GM12878 (cell line): ENCODE data around the gene CAP2. TPM values are rescaled to one million over a fixed set of nuclear protein-coding genes. Genes with fewer than 3 reads are reported as not detected.

ENCODE experiments used
- ATAC-seq: fragments of 200-7000 bp; cut with Tn5 transposase; 3 replicates; pipeline ENCODE4 v1.9.1; 2020; ENCODE audit warnings: mild to moderate bottlenecking, moderate library complexity
- BruUV-seq: library from RNA; stranded (reverse); fragments of 400-500 nt; replicated peaks from 2 replicates; lab custom pipeline; 2021; lab: Mats Ljungman, UMichigan
- CTCF ChIA-PET: fragments of 300-600 bp; sonication (Branson Sonifier 250); formaldehyde crosslinking; extraction: SDS; loops from one replicate; lab custom pipeline; 2021; ENCODE audit warnings: inconsistent platforms; lab: Yijun Ruan, JAX
- POLR2A ChIA-PET: fragments of 350-600 bp; formaldehyde crosslinking; extraction: SDS; loops from one replicate; lab custom pipeline; 2021; ENCODE audit warnings: inconsistent platforms; lab: Charles Lee
- RAD21 ChIA-PET: fragments of 300-600 bp; sonication (Branson Sonifier 250); formaldehyde crosslinking; loops from one replicate; lab custom pipeline; 2023; ENCODE audit warnings: antibody characterized with exemption; ENCODE audit not compliant: unreplicated experiment; lab: Charles Lee
- SMC1A ChIA-PET: fragments of 300-600 bp; sonication (Branson Sonifier 250); formaldehyde crosslinking; loops from one replicate; lab custom pipeline; 2023; ENCODE audit not compliant: unreplicated experiment, uncharacterized antibody; lab: Charles Lee
- DNase-seq: peaks from one replicate; pipeline ENCODE4 v3.0.0-alpha.2; 2011; ENCODE audit warnings: low read depth, low spot score
- FAIRE-seq: peaks from 3 replicates; lab custom pipeline; 2011; peaks lifted over from hg19 to GRCh38; lab: Jason Lieb, UNC
- H2AFZ ChIP-seq: 2 replicates; pipeline ENCODE4 v1.6.0; 2011; ENCODE audit warnings: low read depth, low read length, control low read depth; ENCODE audit not compliant: control insufficient read depth
- H3K27ac ChIP-seq: 2 replicates; pipeline ENCODE4 v1.5.1; 2011; ENCODE audit warnings: control low read depth; ENCODE audit not compliant: control insufficient read depth, insufficient read depth
- H3K27me3 ChIP-seq, 2 experiments: replicated peaks in 1 of 2; 2 replicates each; pipeline versions ENCODE4 v1.6.0 to v1.6.1; 2011; ENCODE audit warnings: low read length in 1 of 2; ENCODE audit not compliant: control insufficient read depth in 2 of 2, insufficient read depth in 2 of 2
- H3K36me3 ChIP-seq, 2 experiments: 2 replicates each; pipeline ENCODE4 v1.5.1; 2011; ENCODE audit warnings: low read length in 1 of 2; ENCODE audit not compliant: control insufficient read depth in 2 of 2, insufficient read depth in 2 of 2
- H3K4me1 ChIP-seq: 2 replicates; pipeline ENCODE4 v1.6.1; 2011; ENCODE audit warnings: mild to moderate bottlenecking, low read length, moderate library complexity, mixed read lengths; ENCODE audit not compliant: control insufficient read depth, insufficient read depth
- H3K4me2 ChIP-seq: 2 replicates; pipeline ENCODE4 v1.6.0; 2011; ENCODE audit warnings: control low read depth; ENCODE audit not compliant: control insufficient read depth, insufficient read depth
- H3K4me3 ChIP-seq: fragments of 200-600 bp; sonication (generic); 2 replicates; pipeline ENCODE4 v1.5.1; 2016
- H3K79me2 ChIP-seq: 2 replicates; pipeline ENCODE4 v1.6.0; 2011; ENCODE audit warnings: low read length; ENCODE audit not compliant: control insufficient read depth, insufficient read depth
- H3K9ac ChIP-seq: 2 replicates; pipeline ENCODE4 v1.8.0; 2011; ENCODE audit warnings: low read length, control low read depth, mixed read lengths; ENCODE audit not compliant: control insufficient read depth, insufficient read depth
- H3K9me3 ChIP-seq: replicated peaks from 3 replicates; pipeline ENCODE4 v1.5.1; 2011; ENCODE audit warnings: mild to moderate bottlenecking, low read length; ENCODE audit not compliant: control insufficient read depth, insufficient read depth
- H4K20me1 ChIP-seq: 2 replicates; pipeline ENCODE4 v1.6.0; 2011; ENCODE audit not compliant: control insufficient read depth, insufficient read depth
- GABPA ChIP-seq: IDR thresholded peaks from 2 replicates; pipeline ENCODE4 v1.6.1; 2014; ENCODE audit warnings: antibody characterized with exemption, low read depth, mild to moderate bottlenecking, inconsistent platforms
- JUNB ChIP-seq: IDR thresholded peaks from 2 replicates; pipeline ENCODE4 v1.6.1; 2016; ENCODE audit warnings: antibody characterized with exemption, mild to moderate bottlenecking
- MXI1 ChIP-seq: fragments of 150-350 bp; IDR thresholded peaks from 2 replicates; pipeline ENCODE4 v1.6.1; 2011; ENCODE audit warnings: low read depth, mild to moderate bottlenecking, inconsistent platforms, low read length, improper control_type of control experiment
- NR2C2 ChIP-seq: IDR thresholded peaks from 2 replicates; pipeline ENCODE4 v1.6.1; 2011; ENCODE audit warnings: borderline replicate concordance, low read depth; ENCODE audit not compliant: control insufficient read depth, insufficient read length
- RFX5 ChIP-seq: IDR thresholded peaks from 2 replicates; pipeline ENCODE4 v1.6.1; 2011; ENCODE audit warnings: low read depth, low read length, improper control_type of control experiment
- WGBS: methylation state at CpG from one replicate; pipeline ENCODE4 v1.1.6; 2016; ENCODE audit warnings: low lambda C conversion rate; ENCODE audit not compliant: insufficient replicate concordance, insufficient coverage; ENCODE audit errors: missing lambda C conversion rate; 5-methylcytosine and 5-hydroxymethylcytosine counted together
- in situ Hi-C: fragments of 300-500 bp; cut with MboI; formaldehyde crosslinking; loops from 9 replicates; pipeline ENCODE4 v1.14.3; 2018; ENCODE audit warnings: mixed read lengths
- intact Hi-C: fragments of 100-400 bp; cut with micrococcal nuclease; formaldehyde crosslinking; loops from one replicate; pipeline ENCODE4 v1.14.2; 2022; ENCODE audit not compliant: unreplicated experiment
- polyA plus RNA-seq, 11 experiments: library from polyadenylated mRNA; depleted of rRNA in 4 of 11; unstranded in 6 of 11; stranded (reverse) in 5 of 11; fragments of >200 nt; fragmentation: Nextera tagmentation in 4 of 11; fragmentation: Illumina TruSeq in 1 of 11; extraction: Ambion mirVana in 4 of 11; extraction: Trizol in 1 of 11; gene quantifications; 1 replicate in 1 of 11; 2 replicates in 10 of 11; pipeline versions ENCODE4 v1.2.1 to v1.2.3, GENCODE V29; 2011 to 2016; ENCODE audit warnings: inconsistent platforms in 2 of 11, missing spikeins in 2 of 11, low read depth in 1 of 11
- total RNA-seq, 4 experiments: library from RNA; depleted of rRNA in 3 of 4; stranded (reverse); fragments of >200 nt in 3 of 4; fragmentation: Illumina TruSeq in 1 of 4; extraction: Trizol in 1 of 4; gene quantifications; 2 replicates each; pipeline versions ENCODE4 v1.2.1 to v1.2.3, GENCODE V29; 2013 to 2021
- TF ChIP-seq, protein P1 (sequence below): fragments of 150-350 bp; IDR thresholded peaks from 2 replicates; pipeline ENCODE4 v1.6.1; 2014; ENCODE audit warnings: mild to moderate bottlenecking, low read depth, low read length
- TF ChIP-seq, protein P2 (sequence below): IDR thresholded peaks from 2 replicates; pipeline ENCODE4 v1.6.1; 2011; ENCODE audit warnings: low read depth, mild to moderate bottlenecking, low read length, moderate library complexity, borderline replicate concordance; ENCODE audit errors: extremely low read depth
- TF ChIP-seq, protein P3 (sequence below): fragments of 150-350 bp; IDR thresholded peaks from 2 replicates; pipeline ENCODE4 v1.6.1; 2016; ENCODE audit warnings: low read depth, low read length

The CAP2 gene
- total and polyA plus RNA-seq, 10 of the 15 experiments (the other 5 are each of a cell fraction or from before 2014, with no cell fraction given): 0.10 to 2.0 (median 0.15) TPM; not detected in 7

DNA sequence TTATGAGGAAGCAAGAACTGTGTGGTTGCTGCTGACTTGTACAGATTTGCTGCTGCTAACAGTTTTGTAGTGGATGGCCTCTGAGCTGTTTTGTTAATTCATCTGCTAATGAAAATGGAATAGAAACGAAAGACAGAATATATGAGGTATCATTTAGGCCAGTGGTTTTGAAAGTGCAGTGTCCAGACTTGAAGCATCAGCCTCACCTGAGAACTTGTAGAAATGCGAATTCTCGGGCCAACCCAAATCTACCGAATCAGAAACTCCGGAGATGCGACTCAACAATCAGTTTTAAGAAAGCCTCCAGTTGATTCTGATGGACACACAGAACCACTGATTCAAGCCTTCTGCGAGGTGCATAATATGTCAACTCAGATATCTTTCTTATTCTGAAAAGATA is 62.5 kb downstream of the CAP2 start:
- H2AFZ ChIP-seq: no peak overlapping the region
- no peak overlapping the region for H3K27ac ChIP-seq
- RAD21 ChIA-PET: no interaction called here
- no peak overlapping the region for H3K4me3 ChIP-seq
- POLR2A ChIA-PET: no interaction called here
- whole genome bisulfite sequencing: 64% methylated on average over 7 of the region's 7 CpGs
- FAIRE-seq (no peak), DNase-seq (no peak)
- intact Hi-C loops: no loop called here
- H3K36me3 ChIP-seq: no peaks in the 10 kb centered on the region
- no peak overlapping the region for H3K4me2 ChIP-seq
- H3K27me3 ChIP-seq: peaks cover 0 to 5% of the 10 kb centered on the region in 2 experiments; a peak in 1 of 4 replicates
- BruUV-seq: no TSS peak
- H3K4me1 ChIP-seq: no peaks in the 10 kb centered on the region
- TF ChIP-seq MXI1 (no peak), JUNB (no peak)
- TF ChIP-seq, all 136 proteins: peak for 0
- ATAC-seq: no peak
- no peaks in the 10 kb centered on the region for H3K79me2 ChIP-seq
- H4K20me1 ChIP-seq: no peaks in the 10 kb centered on the region
- ChIA-PET SMC1A (no interaction called here), CTCF (no interaction called here)
- no peak overlapping the region for H3K9ac ChIP-seq
- no peaks in the 10 kb centered on the region for H3K9me3 ChIP-seq
- in situ Hi-C loops: no loop called here

DNA sequence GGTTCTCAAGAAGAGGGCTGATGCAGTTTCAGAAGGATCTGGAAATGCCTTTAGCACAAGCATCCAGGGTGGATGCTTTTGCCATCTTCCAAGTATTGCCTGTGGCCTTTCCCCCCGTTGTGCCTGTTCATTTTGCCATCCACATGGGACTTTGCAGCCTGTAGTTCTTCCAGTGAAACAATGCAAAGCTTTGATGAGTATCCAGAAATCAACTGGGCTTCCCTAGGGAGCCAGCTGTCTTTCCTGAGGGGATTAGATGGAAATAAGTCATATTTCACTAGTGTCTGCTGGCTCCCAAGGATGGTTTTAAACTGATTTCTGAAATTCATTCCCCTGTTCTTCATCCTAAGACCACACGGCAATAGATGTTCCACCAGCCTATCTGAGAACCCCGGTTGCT is 63.3 kb downstream of the CAP2 start:
- Histone ChIP-seq H3K9ac (no peak overlapping the region), H2AFZ (no peak overlapping the region), H3K27ac (no peak overlapping the region), H3K36me3 (no peaks in the 10 kb centered on the region), H3K9me3 (no peaks in the 10 kb centered on the region), H3K4me2 (no peak overlapping the region), H3K27me3 (peaks cover 0 to 5% of the 10 kb centered on the region in 2 experiments; a peak in 1 of 4 replicates), H4K20me1 (no peaks in the 10 kb centered on the region), H3K4me3 (no peak overlapping the region), H3K79me2 (no peaks in the 10 kb centered on the region), H3K4me1 (no peaks in the 10 kb centered on the region)
- DNase-seq (no peak), ATAC-seq (no peak), FAIRE-seq (no peak)
- SMC1A ChIA-PET: no interaction called here
- TF ChIP-seq, protein P1, sequence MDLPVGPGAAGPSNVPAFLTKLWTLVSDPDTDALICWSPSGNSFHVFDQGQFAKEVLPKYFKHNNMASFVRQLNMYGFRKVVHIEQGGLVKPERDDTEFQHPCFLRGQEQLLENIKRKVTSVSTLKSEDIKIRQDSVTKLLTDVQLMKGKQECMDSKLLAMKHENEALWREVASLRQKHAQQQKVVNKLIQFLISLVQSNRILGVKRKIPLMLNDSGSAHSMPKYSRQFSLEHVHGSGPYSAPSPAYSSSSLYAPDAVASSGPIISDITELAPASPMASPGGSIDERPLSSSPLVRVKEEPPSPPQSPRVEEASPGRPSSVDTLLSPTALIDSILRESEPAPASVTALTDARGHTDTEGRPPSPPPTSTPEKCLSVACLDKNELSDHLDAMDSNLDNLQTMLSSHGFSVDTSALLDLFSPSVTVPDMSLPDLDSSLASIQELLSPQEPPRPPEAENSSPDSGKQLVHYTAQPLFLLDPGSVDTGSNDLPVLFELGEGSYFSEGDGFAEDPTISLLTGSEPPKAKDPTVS: no peak
- no peak for TF ChIP-seq GABPA
- TF ChIP-seq, protein P2, sequence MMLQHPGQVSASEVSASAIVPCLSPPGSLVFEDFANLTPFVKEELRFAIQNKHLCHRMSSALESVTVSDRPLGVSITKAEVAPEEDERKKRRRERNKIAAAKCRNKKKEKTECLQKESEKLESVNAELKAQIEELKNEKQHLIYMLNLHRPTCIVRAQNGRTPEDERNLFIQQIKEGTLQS: no peak
- TF ChIP-seq, protein P3, sequence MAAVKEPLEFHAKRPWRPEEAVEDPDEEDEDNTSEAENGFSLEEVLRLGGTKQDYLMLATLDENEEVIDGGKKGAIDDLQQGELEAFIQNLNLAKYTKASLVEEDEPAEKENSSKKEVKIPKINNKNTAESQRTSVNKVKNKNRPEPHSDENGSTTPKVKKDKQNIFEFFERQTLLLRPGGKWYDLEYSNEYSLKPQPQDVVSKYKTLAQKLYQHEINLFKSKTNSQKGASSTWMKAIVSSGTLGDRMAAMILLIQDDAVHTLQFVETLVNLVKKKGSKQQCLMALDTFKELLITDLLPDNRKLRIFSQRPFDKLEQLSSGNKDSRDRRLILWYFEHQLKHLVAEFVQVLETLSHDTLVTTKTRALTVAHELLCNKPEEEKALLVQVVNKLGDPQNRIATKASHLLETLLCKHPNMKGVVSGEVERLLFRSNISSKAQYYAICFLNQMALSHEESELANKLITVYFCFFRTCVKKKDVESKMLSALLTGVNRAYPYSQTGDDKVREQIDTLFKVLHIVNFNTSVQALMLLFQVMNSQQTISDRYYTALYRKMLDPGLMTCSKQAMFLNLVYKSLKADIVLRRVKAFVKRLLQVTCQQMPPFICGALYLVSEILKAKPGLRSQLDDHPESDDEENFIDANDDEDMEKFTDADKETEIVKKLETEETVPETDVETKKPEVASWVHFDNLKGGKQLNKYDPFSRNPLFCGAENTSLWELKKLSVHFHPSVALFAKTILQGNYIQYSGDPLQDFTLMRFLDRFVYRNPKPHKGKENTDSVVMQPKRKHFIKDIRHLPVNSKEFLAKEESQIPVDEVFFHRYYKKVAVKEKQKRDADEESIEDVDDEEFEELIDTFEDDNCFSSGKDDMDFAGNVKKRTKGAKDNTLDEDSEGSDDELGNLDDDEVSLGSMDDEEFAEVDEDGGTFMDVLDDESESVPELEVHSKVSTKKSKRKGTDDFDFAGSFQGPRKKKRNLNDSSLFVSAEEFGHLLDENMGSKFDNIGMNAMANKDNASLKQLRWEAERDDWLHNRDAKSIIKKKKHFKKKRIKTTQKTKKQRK: no peak
- TF ChIP-seq RFX5: no peak
- TF ChIP-seq NR2C2: no peak
- RAD21 ChIA-PET: no interaction called here
- intact Hi-C loops: no loop called here
- in situ Hi-C loops: no loop called here
- POLR2A ChIA-PET: no interaction called here
- no TSS peak for BruUV-seq
- CTCF ChIA-PET: no interaction called here
- 64% methylated on average over 3 of the region's 3 CpGs for WGBS
